HG03565 (cell line): Measurements from ENCODE around the gene LARGE1.
"Not testable (repeated sequence)": the region's sequence is repeated elsewhere in the genome, so short reads cannot be mapped to it uniquely, and the experiment has no call there.

ENCODE experiments used
- ATAC-seq: cut with Tn5 transposase; IDR thresholded peaks from one replicate; pipeline ENCODE4 v1.9.1; 2021; ENCODE audit warnings: mild to moderate bottlenecking, moderate library complexity; ENCODE audit not compliant: unreplicated experiment

LARGE1 gene

DNA sequence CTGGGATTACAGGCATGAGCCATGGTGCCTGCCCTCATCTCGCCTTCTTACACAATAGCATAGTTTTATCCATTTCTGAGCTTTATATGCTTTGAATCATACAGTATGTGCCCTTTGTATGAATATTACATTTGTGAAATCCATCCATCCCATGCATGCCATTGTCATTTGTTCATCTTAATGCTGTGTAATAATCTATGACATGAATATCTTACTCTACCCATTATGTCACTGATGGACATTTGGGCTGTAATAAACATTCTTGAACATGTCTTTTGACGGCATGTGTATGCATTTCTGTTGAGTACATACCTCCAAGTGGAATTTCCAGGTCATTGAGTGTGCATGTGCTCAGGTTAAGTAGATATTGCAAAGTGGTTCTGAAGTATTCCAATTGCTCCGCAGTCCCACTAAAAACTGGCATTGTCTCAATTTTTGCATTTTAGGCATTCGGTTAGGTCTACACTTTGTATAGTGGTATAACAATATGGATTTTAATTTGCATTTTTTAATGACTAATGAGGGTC, 522.8 kb downstream of the LARGE1 start:
- no peak for ATAC-seq

DNA sequence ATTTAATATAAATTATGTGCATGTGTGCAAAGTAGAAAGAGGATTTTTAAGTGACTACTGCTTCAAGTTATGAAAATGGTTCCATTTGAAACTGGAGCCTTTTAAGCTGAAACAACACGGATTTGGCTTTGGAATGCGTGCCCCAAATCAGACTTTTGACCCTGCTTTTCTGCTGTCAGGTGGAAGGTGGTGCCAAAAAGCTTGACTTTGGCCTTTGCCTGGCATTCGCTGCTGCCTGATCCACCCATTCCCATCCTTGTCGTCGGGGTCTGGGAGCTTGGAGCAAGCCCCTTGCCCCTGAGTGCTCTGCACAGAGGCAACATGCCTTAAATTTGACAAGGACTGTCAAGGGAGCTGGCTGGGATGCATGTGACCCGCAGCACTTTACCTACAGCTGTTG, 526.8 kb downstream of the LARGE1 start:
- no peak for ATAC-seq

DNA sequence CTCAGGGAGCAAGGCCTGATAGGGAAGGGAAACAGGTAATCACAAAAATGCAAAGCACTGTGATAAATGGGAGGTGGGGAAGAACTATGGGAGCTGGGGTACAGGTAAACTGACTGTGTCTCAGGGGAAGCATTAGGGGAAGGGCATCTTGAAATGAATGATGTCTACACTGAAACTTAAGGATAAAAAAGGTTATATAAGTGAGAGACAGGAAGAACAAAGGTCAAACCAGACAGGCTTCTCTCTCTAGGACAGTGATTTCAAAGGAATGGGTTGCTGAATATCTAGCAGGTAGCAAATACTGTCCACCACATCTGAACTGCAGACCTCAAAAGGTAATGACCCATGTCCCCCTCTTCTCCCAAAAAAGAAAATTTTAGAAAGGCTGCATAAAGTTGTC, 529.0 kb downstream of the LARGE1 start:
- no peak for ATAC-seq

DNA sequence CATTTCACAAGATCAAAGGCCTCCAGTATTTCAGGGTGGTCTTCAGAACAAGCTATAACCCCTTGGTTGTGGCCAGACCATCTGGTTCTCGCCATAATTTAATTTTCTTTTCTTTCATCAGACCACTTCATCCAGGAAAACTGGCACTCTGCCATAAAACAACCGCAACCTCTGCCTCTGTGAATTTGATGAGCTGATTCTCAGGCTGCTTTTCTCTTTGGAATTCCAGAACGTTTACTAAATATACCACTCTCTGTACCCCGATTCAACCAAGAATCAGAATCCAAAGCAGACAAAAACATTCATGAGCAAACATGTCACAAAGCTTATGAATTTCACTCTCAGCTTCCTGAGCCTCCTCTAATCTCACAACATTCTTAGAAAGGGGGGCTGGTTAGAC, 530.3 kb downstream of the LARGE1 start:
- no peak for ATAC-seq

DNA sequence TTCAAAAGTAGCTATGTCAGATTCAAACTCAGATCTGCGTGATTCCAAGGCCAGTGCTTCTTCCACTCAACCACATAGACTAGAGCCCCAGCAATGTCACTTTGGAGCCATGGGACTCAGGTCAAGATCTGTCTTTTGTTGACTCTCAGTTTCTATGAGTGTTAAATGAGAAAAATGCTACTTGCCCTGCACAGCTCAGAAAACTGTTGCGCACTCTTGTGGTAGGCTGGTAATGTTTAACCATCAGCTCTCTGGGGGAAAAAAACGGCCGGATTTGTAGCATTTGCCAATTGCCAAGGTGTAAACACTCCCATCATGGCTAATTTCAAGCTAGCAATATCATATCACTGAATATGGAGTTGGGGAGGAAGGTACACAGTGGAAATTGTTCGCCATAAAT, 534.0 kb downstream of the LARGE1 start:
- ATAC-seq = no peak

DNA sequence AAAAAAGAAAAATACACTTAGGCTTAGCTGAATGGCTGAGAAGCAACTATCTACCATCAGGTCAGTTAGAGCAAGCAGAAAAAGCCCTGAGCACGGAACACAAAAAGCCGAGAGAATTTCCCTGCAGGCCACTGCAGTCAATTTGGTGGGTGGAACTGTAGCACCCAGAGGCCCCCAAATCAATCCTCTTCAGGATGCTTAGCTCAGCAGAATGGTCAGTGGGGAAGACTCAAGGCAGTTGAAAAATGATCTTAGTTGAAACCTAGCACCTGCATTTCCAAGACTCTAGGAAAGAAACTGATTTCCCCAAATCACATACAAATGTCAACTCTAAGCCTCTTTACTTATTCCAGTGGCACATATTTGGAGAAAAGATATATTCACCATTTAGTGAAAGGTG, 534.7 kb downstream of the LARGE1 start:
- ATAC-seq = no peak

DNA sequence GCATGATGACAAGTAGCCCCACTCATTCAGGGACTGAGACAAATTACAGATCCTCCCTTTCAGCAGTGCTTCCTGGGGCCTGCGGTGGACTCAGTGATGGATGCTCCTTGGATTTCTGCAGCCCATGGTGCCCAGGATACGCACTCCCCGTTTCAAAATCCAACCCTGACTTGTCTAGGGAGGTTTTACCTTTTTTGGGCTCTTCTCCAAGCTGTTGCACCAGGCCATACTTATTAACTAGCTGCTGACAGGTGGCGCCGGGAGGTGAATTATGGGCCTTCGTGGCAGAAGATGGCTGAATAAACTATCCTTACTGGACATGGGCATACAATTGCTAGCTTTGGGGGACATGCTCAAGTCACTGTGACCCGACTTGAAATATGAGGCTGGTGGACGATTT, 537.8 kb downstream of the LARGE1 start:
- ATAC-seq = no peak

DNA sequence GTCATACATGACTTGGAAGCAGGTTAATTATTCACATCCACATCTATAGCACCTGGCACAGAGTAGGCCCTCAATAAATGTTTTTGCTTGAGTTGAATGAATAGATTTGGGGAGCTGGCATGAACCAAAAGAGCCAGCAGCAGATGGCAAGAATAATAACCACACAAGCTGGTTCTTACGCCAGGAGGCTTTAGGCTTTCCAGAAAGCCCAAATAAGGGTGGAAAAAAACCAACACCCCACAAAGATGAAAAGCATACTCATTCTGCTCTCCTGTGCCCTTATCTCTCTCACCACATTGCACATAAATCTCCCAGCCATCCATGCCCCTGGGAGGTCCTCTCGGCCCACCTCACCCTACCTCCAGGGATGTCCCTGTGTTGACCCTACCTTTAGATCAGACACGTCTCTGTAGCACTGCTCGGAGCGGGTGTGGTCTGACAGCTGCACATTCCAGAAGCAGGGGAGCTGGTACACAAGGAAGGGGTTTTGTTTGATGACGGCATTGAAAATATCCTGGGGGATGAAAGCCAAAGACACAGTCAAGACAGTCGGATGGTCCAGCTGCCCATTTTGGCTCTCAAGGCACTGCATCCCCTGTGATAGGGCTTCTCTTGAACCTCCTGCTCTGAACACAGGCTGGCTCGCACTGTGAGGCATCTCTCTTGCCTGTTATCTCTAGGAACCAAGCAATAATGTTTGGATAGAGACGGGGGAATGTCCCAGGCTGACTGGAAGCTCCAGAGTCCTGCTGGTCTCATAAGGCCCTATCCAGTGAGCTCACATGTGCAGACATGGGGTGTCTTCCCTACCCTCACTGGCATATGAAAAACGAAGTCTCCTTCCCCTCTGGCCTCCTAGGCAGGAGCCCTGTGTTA, 538.5 kb downstream of the LARGE1 start:
- ATAC-seq = no peak

DNA sequence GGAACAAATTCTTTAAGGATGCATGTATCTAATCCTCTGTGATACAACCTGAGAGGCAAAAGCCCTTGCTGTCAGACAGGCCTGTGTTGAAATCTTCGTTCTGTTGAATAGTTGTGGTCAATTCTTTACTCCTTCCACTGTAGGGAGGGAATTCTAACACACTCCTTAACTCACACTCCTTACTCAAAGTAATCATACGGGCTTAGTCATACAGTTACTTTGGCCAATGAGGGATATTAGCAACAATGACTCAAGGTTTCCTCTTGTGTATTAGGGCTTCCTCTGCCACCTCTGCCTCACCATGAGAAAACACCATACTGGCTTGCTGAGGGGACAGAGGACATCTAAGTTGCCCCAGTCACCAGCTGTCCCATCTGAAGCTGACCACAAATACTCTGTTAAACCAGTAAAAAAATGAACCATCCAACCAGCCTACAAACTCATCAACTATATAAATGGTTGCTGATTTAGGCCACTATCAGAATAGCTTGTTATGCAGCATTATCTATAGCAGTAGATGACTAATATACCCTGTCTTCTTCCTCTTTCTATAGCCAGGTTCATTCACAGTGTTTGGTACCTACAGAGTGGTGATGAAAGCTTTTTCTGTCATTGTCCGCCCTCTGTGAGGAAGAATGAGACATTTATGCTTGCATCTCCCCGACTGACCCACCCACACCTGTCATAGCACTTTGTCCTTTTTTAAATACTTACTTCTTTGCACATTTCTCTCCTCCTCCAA, 539.3 kb downstream of the LARGE1 start:
- ATAC-seq = no peak

DNA sequence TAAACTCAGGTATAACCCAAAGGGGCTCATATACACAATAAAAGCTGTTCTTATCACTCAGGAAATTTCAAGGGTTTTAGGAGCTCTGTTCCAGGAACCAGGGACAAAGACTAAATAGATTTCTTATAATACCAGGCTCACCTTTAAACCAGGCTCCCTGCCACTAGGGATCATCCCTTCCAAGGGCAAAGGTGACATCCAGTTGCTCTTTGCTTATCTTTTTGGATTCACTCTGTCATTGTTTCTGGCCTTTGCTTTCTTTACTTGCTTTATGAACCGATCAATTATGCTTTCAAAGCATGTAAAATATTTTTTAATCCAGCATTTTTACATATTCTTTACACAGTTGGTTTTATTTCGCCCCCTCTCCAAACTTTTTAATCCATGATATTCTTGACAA, 540.4 kb downstream of the LARGE1 start:
- ATAC-seq = no peak

DNA sequence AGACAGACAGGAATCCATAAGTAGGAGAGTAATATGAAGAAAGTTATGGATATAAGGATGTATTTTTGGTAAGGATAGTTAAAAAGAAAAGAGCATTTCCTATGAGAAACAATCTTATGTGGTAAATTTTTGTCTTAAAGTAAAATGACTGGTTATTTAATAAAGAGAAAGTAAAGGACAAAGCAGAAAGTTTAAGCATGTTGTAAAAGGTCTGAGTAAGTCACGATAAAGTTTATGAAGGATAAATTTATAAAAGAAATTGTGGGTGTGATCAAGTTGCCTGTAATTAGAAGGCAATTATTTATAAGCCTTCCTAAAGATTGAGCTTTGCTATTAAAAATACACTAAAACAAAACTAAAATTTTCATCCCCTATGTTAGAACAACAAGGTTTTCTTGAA, 547.4 kb downstream of the LARGE1 start:
- no peak for ATAC-seq

DNA sequence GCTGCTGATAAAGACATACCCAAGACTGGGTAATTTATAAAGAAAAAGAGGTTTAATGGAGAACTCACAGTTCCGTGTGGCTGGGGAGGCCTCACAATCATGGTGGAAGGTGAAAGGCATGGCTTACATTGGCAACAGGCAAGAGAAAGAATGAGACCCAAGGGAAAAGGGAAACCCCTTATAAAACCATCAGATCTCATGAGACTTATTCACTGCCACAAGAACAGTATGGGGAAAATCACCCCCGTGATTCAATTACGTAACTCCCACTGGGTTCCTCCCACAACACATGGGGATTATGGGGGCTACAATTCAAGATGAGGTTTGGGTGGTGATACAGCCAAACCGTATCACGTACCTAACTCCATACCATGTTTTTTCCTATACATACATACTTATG, 557.0 kb downstream of the LARGE1 start:
- not testable (repeated sequence) for ATAC-seq

DNA sequence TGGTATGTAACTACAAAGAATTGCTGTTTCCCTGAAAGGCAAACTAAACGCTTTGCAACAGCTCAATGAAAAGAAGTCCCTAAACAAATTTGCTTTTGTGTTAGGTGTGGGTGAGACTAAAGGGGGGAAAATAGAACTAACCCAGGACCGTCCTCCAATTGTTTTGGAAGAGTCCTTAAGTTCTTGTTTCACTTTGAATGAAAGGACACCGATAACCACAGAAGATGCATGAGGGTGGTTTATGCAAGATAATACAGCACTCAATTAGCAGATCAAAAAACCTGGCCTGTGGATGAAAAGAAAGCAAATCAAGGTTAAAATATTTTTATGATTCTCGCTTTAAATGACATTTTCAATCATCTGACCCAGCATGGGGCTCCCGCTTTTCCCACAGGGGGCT, 557.6 kb downstream of the LARGE1 start:
- ATAC-seq = no peak

DNA sequence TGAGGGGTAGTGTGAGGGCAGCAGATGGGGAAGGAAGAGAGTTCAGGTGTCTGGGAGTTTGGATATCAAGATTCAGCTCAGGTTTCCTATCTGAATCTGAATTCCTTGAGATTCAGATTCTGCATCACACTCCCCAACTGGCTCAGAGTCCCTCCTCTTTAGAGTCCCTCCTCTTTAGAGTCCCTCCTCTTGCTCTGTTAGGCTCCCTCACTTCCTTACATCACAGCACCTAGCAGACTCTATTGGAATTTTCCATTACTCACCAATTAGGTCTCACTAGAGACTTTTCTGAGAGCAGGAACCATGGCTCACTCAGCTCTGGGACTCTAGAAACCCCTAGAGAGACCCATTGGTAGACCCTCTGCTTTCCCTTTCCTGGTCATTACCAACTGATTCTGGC, 558.7 kb downstream of the LARGE1 start:
- ATAC-seq = no peak

DNA sequence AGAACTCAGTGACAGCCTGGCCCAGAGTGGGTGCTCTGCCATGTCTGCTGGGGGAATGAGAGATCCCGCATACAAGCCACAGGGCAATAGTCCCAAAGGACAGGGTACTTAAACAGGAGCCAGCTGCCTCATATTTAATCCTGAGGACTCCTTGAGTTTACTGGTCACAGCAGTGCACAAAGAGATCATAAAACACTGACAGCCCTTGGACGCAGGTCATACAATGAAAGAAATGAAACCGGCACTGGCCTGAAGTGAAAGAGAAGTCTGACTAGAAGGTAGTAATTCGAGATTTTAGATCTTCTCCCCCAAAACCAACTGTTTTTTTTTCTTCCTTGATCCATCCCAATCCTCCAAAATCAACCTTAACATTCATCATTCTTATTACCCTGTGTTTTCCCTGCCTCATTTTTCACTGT, 562.3 kb downstream of the LARGE1 start:
- ATAC-seq = no peak

DNA sequence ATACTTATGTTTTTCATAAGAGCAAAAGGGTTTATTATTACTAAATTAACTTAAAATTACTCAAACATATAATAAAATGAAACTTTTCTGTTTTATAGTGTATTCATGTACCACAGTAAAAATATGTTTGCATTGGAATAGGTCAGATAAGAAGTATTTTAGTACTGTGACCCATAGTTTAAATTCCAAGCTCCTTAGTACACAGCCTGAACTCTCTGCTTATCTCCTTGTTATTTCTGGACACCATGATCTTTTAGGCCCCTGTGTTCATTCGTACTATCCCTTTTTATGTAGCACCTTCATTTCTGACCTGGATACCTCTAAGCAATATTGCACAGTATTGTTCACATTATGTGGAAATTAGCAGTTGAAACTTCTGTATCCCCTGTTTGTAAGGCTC, 565.3 kb downstream of the LARGE1 start:
- no peak for ATAC-seq

DNA sequence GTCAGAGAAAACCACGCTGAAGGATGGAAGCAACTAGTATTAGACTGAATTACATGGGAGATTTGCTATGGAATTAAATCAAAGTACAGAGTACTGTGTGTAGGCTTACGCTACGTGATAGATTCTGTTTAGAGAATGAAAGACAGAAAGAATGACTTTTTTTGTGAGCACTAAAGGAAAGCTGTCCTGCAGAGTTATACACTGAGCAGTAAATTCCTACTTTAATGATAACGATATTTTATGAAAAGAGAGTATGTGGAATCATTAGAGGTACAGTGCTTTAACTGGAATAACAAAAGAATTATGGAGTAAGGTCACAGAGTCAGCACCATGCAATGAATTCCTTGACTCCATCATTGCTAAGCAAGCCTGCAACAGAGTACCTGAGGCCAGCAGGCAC, 566.8 kb downstream of the LARGE1 start:
- ATAC-seq = no peak

DNA sequence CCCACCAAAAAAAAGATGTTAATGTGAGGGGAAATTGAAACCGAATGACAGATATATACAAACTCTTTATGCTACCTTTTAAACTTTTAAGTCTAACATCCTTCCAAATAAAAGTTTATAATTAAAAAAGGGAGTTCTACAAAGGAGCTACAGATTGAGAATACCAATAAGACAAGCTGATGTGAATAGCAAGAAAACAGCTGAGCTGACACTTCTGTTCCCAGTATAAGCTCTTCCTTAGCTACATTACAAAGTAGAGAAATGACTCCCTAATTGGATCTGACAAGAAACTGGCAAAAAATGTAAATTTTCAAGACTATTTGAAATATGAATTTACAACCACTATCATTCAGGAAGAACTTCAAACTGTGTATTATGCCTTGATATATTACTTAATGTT, 567.5 kb downstream of the LARGE1 start:
- no peak for ATAC-seq

DNA sequence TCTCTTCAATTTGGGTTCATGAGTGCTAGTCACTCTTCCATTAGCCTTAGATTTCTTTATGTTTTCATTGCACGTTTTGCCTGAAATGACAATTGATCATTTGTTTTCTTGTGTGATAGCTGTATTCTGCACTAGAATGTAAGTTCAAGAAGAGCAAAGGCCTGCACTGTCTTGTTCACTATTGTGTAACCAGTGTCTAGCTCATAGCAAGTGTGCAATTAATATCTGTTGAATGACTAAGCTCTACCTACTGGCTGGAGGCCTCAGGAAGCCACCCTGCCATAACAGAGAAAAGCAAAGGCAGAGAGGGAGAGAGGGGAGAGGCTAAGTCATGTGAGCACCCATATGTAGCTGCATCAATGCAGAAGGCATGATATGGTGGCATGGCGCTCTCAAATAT, 569.3 kb downstream of the LARGE1 start:
- no peak for ATAC-seq

DNA sequence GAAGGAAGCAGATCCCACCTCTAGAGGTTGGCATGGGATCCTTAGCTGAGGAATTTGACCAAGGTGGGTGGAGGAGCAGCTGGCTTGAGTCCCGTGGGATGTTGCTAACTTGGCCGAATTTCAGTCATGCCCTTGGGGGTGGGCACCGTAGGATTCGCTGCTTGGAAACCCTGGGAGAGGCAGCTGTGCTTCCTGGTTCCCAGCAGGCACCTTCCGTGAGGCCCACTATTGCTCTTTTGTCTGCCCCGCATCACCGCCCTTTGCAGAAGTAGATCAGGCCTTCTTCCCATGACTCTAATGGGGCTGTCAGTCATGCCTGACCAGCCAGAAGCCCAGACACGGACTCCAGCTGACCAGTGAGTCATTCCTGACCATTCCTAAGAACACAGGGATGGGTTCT, 569.8 kb downstream of the LARGE1 start:
- no peak for ATAC-seq

DNA sequence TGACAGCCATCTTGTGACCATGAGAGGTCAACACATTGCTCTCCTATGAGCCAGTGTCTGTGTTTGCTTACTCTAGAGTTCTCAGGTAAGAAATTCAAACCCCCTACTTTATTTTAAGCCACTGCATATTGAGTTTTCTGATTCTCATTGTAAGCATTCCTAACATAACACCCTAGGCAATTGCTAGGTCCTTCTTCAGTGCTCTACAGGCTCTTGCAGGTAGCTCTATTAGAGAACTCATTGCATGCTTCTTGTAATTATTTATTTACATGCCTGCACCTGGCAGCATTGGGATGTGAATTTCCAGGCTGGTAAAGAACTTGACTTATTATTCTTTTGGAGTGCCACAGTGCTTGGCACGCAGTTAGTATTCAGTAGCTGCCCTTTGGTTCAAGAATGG, 573.3 kb downstream of the LARGE1 start:
- no peak for ATAC-seq

DNA sequence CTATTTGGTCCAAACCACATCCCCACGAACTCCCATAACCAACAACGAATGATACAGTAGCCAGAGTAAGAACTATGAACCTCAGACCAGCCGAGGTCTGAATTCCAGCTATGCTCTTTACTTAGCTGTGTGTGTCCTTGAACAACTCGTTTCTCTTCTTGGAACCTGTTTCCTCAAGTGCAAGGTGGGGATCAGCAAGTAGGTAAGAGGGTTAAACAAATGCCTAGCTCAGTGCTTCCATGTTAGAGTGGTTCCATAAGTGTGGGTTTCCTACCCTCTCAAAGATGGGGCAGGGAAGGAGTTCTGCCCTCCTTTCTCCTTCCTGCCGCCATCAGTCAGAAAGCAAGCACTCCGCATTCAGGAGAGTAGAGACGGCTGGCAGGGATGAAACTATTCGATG, 578.7 kb downstream of the LARGE1 start:
- no peak for ATAC-seq
